HG03342 (cell line): ENCODE data around the gene TBRG4.
A peak's percentile ranks its signal among the peaks of the same experiment; 100 is the strongest.
"Not testable (repeated sequence)": the region's sequence is repeated elsewhere in the genome, so short reads cannot be mapped to it uniquely, and the experiment has no call there.

Source experiments
- ATAC-seq: cut with Tn5 transposase; IDR thresholded peaks from one replicate; pipeline ENCODE4 v1.9.1; 2021; ENCODE audit warnings: mild to moderate bottlenecking, moderate library complexity; ENCODE audit not compliant: unreplicated experiment

Gene TBRG4

GRCh38 chr7:45111298-45112223 lies at the start of gene TBRG4:
TBRG4 (minus strand) TSS chr7:45111697; CDS start chr7:45109237, 2,460 bp downstream.
- ATAC-seq: peak; percentile 94

GRCh38 chr7:45161138-45161537 lies 49.6 kb upstream of the TBRG4 start:
- ATAC-seq: no peak

- peak; percentile 53 for ATAC-seq
Observed at GRCh38 chr7:45160417-45160881, 49.0 kb upstream of the TBRG4 start.

GRCh38 chr7:45159296-45159695 lies 47.8 kb upstream of the TBRG4 start:
- ATAC-seq: no peak

GRCh38 chr7:45158471-45158870 lies 47.0 kb upstream of the TBRG4 start:
- no peak for ATAC-seq

- ATAC-seq: no peak
Observed at GRCh38 chr7:45157653-45158401, 46.3 kb upstream of the TBRG4 start, which contains the start of gene RAMP3. RAMP3 (plus strand) TSS chr7:45157791; CDS start chr7:45157829, 38 bp downstream.

- ATAC-seq: no peak
Observed at GRCh38 chr7:45157286-45157652, 45.8 kb upstream of the TBRG4 start.

GRCh38 chr7:45156516-45157272 lies 45.2 kb upstream of the TBRG4 start:
- no peak for ATAC-seq

- ATAC-seq: no peak
Observed at GRCh38 chr7:45155941-45156340, 44.4 kb upstream of the TBRG4 start.

- ATAC-seq: no peak
Observed at GRCh38 chr7:45155357-45155900, 43.9 kb upstream of the TBRG4 start.

GRCh38 chr7:45153861-45154260 lies 42.4 kb upstream of the TBRG4 start:
- not testable (repeated sequence) for ATAC-seq

GRCh38 chr7:45153233-45153632 lies 41.7 kb upstream of the TBRG4 start:
- ATAC-seq: no peak

GRCh38 chr7:45151967-45152366 lies 40.5 kb upstream of the TBRG4 start:
- ATAC-seq: no peak

- ATAC-seq: no peak
Observed at GRCh38 chr7:45151131-45151684, 39.7 kb upstream of the TBRG4 start.

GRCh38 chr7:45150199-45150598 lies 38.7 kb upstream of the TBRG4 start:
- no peak for ATAC-seq

- no peak for ATAC-seq
Observed at GRCh38 chr7:45149606-45150005, 38.1 kb upstream of the TBRG4 start.

- ATAC-seq: no peak
Observed at GRCh38 chr7:45148653-45148973, 37.1 kb upstream of the TBRG4 start.

- ATAC-seq: no peak
Observed at GRCh38 chr7:45147858-45148652, 36.6 kb upstream of the TBRG4 start.

GRCh38 chr7:45146531-45147379 lies 35.3 kb upstream of the TBRG4 start:
- no peak for ATAC-seq
